ENCODE measurements around the gene NOS3.

DNA sequence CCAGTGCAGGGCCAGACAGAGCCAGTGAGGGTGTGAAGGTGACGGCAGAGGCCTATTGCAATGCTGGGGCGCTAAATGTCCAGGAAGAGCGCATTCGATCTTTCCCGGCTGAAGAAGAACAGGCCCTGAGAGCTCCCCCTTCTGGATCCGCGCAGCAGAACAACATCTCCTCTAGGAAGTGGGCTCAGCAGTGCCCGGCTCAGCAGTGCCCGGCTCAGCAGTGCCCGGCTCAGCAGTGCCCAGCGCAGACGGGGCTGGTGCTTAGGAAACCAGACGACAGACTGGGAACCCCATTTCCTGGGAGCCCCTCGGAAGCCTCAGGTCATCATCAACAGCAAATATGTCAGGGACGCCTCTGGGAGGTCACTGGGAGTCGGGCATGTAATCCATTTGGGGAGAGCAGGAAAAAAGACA, 4.7 kb upstream of the NOS3 start:
- TF ChIP-seq, protein P1, sequence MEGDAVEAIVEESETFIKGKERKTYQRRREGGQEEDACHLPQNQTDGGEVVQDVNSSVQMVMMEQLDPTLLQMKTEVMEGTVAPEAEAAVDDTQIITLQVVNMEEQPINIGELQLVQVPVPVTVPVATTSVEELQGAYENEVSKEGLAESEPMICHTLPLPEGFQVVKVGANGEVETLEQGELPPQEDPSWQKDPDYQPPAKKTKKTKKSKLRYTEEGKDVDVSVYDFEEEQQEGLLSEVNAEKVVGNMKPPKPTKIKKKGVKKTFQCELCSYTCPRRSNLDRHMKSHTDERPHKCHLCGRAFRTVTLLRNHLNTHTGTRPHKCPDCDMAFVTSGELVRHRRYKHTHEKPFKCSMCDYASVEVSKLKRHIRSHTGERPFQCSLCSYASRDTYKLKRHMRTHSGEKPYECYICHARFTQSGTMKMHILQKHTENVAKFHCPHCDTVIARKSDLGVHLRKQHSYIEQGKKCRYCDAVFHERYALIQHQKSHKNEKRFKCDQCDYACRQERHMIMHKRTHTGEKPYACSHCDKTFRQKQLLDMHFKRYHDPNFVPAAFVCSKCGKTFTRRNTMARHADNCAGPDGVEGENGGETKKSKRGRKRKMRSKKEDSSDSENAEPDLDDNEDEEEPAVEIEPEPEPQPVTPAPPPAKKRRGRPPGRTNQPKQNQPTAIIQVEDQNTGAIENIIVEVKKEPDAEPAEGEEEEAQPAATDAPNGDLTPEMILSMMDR (IDR thresholded peaks at IDR 0.05) = peak in 3 of 6 experiments; percentile 29 to 55 (median 31)
- TF ChIP-seq POLR2A (IDR thresholded peaks at IDR 0.05) = no peak

Data from thyroid gland (tissue), 4 donors.